GM12878 (cell line): Measurements from ENCODE around the gene RASSF8. TPM values are rescaled to one million over a fixed set of nuclear protein-coding genes. Genes with fewer than 3 reads are reported as not detected.

Experiments
- ATAC-seq: fragments of 200-7000 bp; cut with Tn5 transposase; 3 replicates; pipeline ENCODE4 v1.9.1; 2020; ENCODE audit warnings: mild to moderate bottlenecking, moderate library complexity
- BruUV-seq: library from RNA; stranded (reverse); fragments of 400-500 nt; replicated peaks from 2 replicates; lab custom pipeline; 2021; lab: Mats Ljungman, UMichigan
- CTCF ChIA-PET: fragments of 300-600 bp; sonication (Branson Sonifier 250); formaldehyde crosslinking; extraction: SDS; loops from one replicate; lab custom pipeline; 2021; ENCODE audit warnings: inconsistent platforms; lab: Yijun Ruan, JAX
- POLR2A ChIA-PET: fragments of 350-600 bp; formaldehyde crosslinking; extraction: SDS; loops from one replicate; lab custom pipeline; 2021; ENCODE audit warnings: inconsistent platforms; lab: Charles Lee
- RAD21 ChIA-PET: fragments of 300-600 bp; sonication (Branson Sonifier 250); formaldehyde crosslinking; loops from one replicate; lab custom pipeline; 2023; ENCODE audit warnings: antibody characterized with exemption; ENCODE audit not compliant: unreplicated experiment; lab: Charles Lee
- SMC1A ChIA-PET: fragments of 300-600 bp; sonication (Branson Sonifier 250); formaldehyde crosslinking; loops from one replicate; lab custom pipeline; 2023; ENCODE audit not compliant: unreplicated experiment, uncharacterized antibody; lab: Charles Lee
- DNase-seq: peaks from one replicate; pipeline ENCODE4 v3.0.0-alpha.2; 2011; ENCODE audit warnings: low read depth, low spot score
- FAIRE-seq: peaks from 3 replicates; lab custom pipeline; 2011; peaks lifted over from hg19 to GRCh38; lab: Jason Lieb, UNC
- H2AFZ ChIP-seq: 2 replicates; pipeline ENCODE4 v1.6.0; 2011; ENCODE audit warnings: low read depth, low read length, control low read depth; ENCODE audit not compliant: control insufficient read depth
- H3K27ac ChIP-seq: 2 replicates; pipeline ENCODE4 v1.5.1; 2011; ENCODE audit warnings: control low read depth; ENCODE audit not compliant: control insufficient read depth, insufficient read depth
- H3K27me3 ChIP-seq, 2 experiments: replicated peaks in 1 of 2; 2 replicates each; pipeline versions ENCODE4 v1.6.0 to v1.6.1; 2011; ENCODE audit warnings: low read length in 1 of 2; ENCODE audit not compliant: control insufficient read depth in 2 of 2, insufficient read depth in 2 of 2
- H3K36me3 ChIP-seq, 2 experiments: 2 replicates each; pipeline ENCODE4 v1.5.1; 2011; ENCODE audit warnings: low read length in 1 of 2; ENCODE audit not compliant: control insufficient read depth in 2 of 2, insufficient read depth in 2 of 2
- H3K4me1 ChIP-seq: 2 replicates; pipeline ENCODE4 v1.6.1; 2011; ENCODE audit warnings: mild to moderate bottlenecking, low read length, moderate library complexity, mixed read lengths; ENCODE audit not compliant: control insufficient read depth, insufficient read depth
- H3K4me2 ChIP-seq: 2 replicates; pipeline ENCODE4 v1.6.0; 2011; ENCODE audit warnings: control low read depth; ENCODE audit not compliant: control insufficient read depth, insufficient read depth
- H3K4me3 ChIP-seq: fragments of 200-600 bp; sonication (generic); 2 replicates; pipeline ENCODE4 v1.5.1; 2016
- H3K79me2 ChIP-seq: 2 replicates; pipeline ENCODE4 v1.6.0; 2011; ENCODE audit warnings: low read length; ENCODE audit not compliant: control insufficient read depth, insufficient read depth
- H3K9ac ChIP-seq: 2 replicates; pipeline ENCODE4 v1.8.0; 2011; ENCODE audit warnings: low read length, control low read depth, mixed read lengths; ENCODE audit not compliant: control insufficient read depth, insufficient read depth
- H3K9me3 ChIP-seq: replicated peaks from 3 replicates; pipeline ENCODE4 v1.5.1; 2011; ENCODE audit warnings: mild to moderate bottlenecking, low read length; ENCODE audit not compliant: control insufficient read depth, insufficient read depth
- H4K20me1 ChIP-seq: 2 replicates; pipeline ENCODE4 v1.6.0; 2011; ENCODE audit not compliant: control insufficient read depth, insufficient read depth
- EZH2 ChIP-seq: IDR thresholded peaks from 2 replicates; pipeline ENCODE4 v1.6.1; 2012; ENCODE audit warnings: low read depth, mild to moderate bottlenecking, control low read depth, inconsistent platforms, low read length, borderline replicate concordance; ENCODE audit not compliant: control insufficient read depth
- NR2C1 ChIP-seq: fragments of 450-650 bp; IDR thresholded peaks from 2 replicates; pipeline ENCODE4 v1.6.1; 2017; ENCODE audit warnings: antibody characterized with exemption, mild to moderate bottlenecking, moderate library complexity
- SPI1 ChIP-seq: IDR thresholded peaks from 2 replicates; pipeline ENCODE4 v1.6.1; 2011; ENCODE audit warnings: low read depth, mild to moderate bottlenecking, low read length, moderate library complexity, borderline replicate concordance; ENCODE audit not compliant: insufficient read depth
- WGBS: methylation state at CpG from one replicate; pipeline ENCODE4 v1.1.6; 2016; ENCODE audit warnings: low lambda C conversion rate; ENCODE audit not compliant: insufficient replicate concordance, insufficient coverage; ENCODE audit errors: missing lambda C conversion rate; 5-methylcytosine and 5-hydroxymethylcytosine counted together
- in situ Hi-C: fragments of 300-500 bp; cut with MboI; formaldehyde crosslinking; loops from 9 replicates; pipeline ENCODE4 v1.14.3; 2018; ENCODE audit warnings: mixed read lengths
- intact Hi-C: fragments of 100-400 bp; cut with micrococcal nuclease; formaldehyde crosslinking; loops from one replicate; pipeline ENCODE4 v1.14.2; 2022; ENCODE audit not compliant: unreplicated experiment
- polyA plus RNA-seq, 11 experiments: library from polyadenylated mRNA; depleted of rRNA in 4 of 11; unstranded in 6 of 11; stranded (reverse) in 5 of 11; fragments of >200 nt; fragmentation: Nextera tagmentation in 4 of 11; fragmentation: Illumina TruSeq in 1 of 11; extraction: Ambion mirVana in 4 of 11; extraction: Trizol in 1 of 11; gene quantifications; 1 replicate in 1 of 11; 2 replicates in 10 of 11; pipeline versions ENCODE4 v1.2.1 to v1.2.3, GENCODE V29; 2011 to 2016; ENCODE audit warnings: inconsistent platforms in 2 of 11, missing spikeins in 2 of 11, low read depth in 1 of 11
- total RNA-seq, 4 experiments: library from RNA; depleted of rRNA in 3 of 4; stranded (reverse); fragments of >200 nt in 3 of 4; fragmentation: Illumina TruSeq in 1 of 4; extraction: Trizol in 1 of 4; gene quantifications; 2 replicates each; pipeline versions ENCODE4 v1.2.1 to v1.2.3, GENCODE V29; 2013 to 2021

RASSF8 gene
- total and polyA plus RNA-seq, 10 of the 15 experiments (the other 5 are each of a cell fraction or from before 2014, with no cell fraction given) = 0.06 to 0.18 (median 0.08) TPM; not detected in 6

GRCh38 chr12:26121323-26122060 is 163.0 kb downstream of the RASSF8 start:
- in situ Hi-C loops = loop anchor here (25.0 kb wide), 1 partner anchor 516 kb away; no protein-coding TSS in a partner anchor
- ChIA-PET POLR2A (interaction anchor here (0.7 to 1.8 kb wide), 3 partner anchors 25 to 576 kb away, joined by 3 to 5 read pairs (median 5); no protein-coding TSS in a partner anchor), RAD21 (interaction anchor here (0.7 to 5.7 kb wide), 13 partner anchors 34 to 592 kb away, joined by 3 to 29 read pairs (median 4); no protein-coding TSS in a partner anchor), SMC1A (interaction anchor here (0.5 to 8.3 kb wide), 24 partner anchors 9 to 520 kb away, joined by 3 to 91 read pairs (median 3); no protein-coding TSS in a partner anchor), CTCF (interaction anchor here (0.9 to 7.8 kb wide), 19 partner anchors 11 to 493 kb away, joined by 3 to 74 read pairs (median 4); partner anchors contain the start of gene SSPN)
- peaks cover 10 to 32% of the 10 kb centered on the region in 2 experiments for H3K27me3 ChIP-seq
- FAIRE-seq (no peak), DNase-seq (no peak), ATAC-seq (no peak)
- H3K36me3 ChIP-seq = no peaks in the 10 kb centered on the region
- H3K9ac ChIP-seq = peak overlapping the region; percentile 35; the same call in 1 of the 2 replicates
- H3K4me3 ChIP-seq = peak overlapping the region; percentile 70
- peak overlapping the region; percentile 94 for H3K4me2 ChIP-seq
- H3K9me3 ChIP-seq = no peaks in the 10 kb centered on the region
- peak overlapping the region; percentile 39; the same call in 1 of the 2 replicates for H2AFZ ChIP-seq
- WGBS = 28% methylated on average over 15 of the region's 15 CpGs
- no peak overlapping the region for H3K27ac ChIP-seq
- no peaks in the 10 kb centered on the region for H3K79me2 ChIP-seq
- peaks cover 29% of the 10 kb centered on the region for H3K4me1 ChIP-seq
- intact Hi-C loops = loop anchor here (5.0 kb wide), 1 partner anchor 151 kb away; no protein-coding TSS in a partner anchor
- no TSS peak for BruUV-seq
- no peaks in the 10 kb centered on the region for H4K20me1 ChIP-seq
- TF ChIP-seq SPI1 = peak; percentile 61; the same call in 1 of the 2 replicates
- no peak for TF ChIP-seq NR2C1
- TF ChIP-seq EZH2 = 0 out of 2 replicates have a peak, but pooled peaks have one; percentile 40
